Choroid plexus epithelial cell (primary cell): ENCODE results near the gene MIAT.
"Not testable (repeated sequence)": the region's sequence is repeated elsewhere in the genome, so short reads cannot be mapped to it uniquely, and the experiment has no call there.

ENCODE experiments used
- DNase-seq: peaks from one replicate; pipeline ENCODE4 v3.0.0-alpha.2; 2010; ENCODE audit warnings: low read depth
- H3K4me3 ChIP-seq: 2 replicates; pipeline ENCODE4 v1.5.1; 2011; ENCODE audit warnings: low read depth, mild to moderate bottlenecking, control low read depth, low read length, moderate library complexity
- CTCF ChIP-seq: conservative IDR thresholded peaks from 2 replicates; pipeline ENCODE4 v1.5.1; 2011; ENCODE audit warnings: low read depth, mild to moderate bottlenecking, control low read depth, inconsistent platforms, low read length, moderate library complexity

The MIAT gene

GRCh38 chr22:26691377-26691716 lies 34.0 kb downstream of the MIAT start:
- DNase-seq, result no peak

GRCh38 chr22:26692215-26692614 lies 34.8 kb downstream of the MIAT start:
- TF ChIP-seq CTCF, result no peak
- no peak overlapping the region for H3K4me3 ChIP-seq
- DNase-seq, result no peak

More at GRCh38 chr22:26691377-26691716, 34.0 kb downstream of the MIAT start:
- no peak for TF ChIP-seq CTCF
- H3K4me3 ChIP-seq, result no peak overlapping the region

- no peak overlapping the region for H3K4me3 ChIP-seq
- no peak for DNase-seq
- no peak for TF ChIP-seq CTCF
These were observed 39.8 kb downstream of the MIAT start for GRCh38 chr22:26697151-26697550.

- no peak for TF ChIP-seq CTCF
- H3K4me3 ChIP-seq, result no peak overlapping the region
- no peak for DNase-seq
These were observed 43.1 kb downstream of the MIAT start for GRCh38 chr22:26700462-26700861.

- no peak overlapping the region for H3K4me3 ChIP-seq
- TF ChIP-seq CTCF, result no peak
- DNase-seq, result no peak
These were observed 43.5 kb downstream of the MIAT start for GRCh38 chr22:26700886-26701285.

GRCh38 chr22:26701323-26701722 lies 43.9 kb downstream of the MIAT start:
- no peak for DNase-seq
- no peak for TF ChIP-seq CTCF
- H3K4me3 ChIP-seq, result no peak overlapping the region

- TF ChIP-seq CTCF, result no peak
- peak; percentile 87 for DNase-seq
- no peak overlapping the region for H3K4me3 ChIP-seq
These were observed 45.8 kb downstream of the MIAT start for GRCh38 chr22:26702906-26703830.

- not testable (repeated sequence) for H3K4me3 ChIP-seq, DNase-seq
These were observed 48.0 kb downstream of the MIAT start for GRCh38 chr22:26705379-26705778.
